Mesendoderm (in vitro differentiated cells): ENCODE data around the gene AHNAK2.

Source experiments
- DNase-seq: peaks from one replicate; pipeline ENCODE4 v3.0.0; 2013
- H2AK5ac ChIP-seq: 2 replicates; pipeline ENCODE4 v1.6.1; 2013; ENCODE audit warnings: low read length, inconsistent platforms
- H2BK120ac ChIP-seq: 2 replicates; pipeline ENCODE4 v1.6.1; 2013; ENCODE audit warnings: low read depth, mild to moderate bottlenecking, low read length, moderate library complexity, mixed read lengths
- H2BK15ac ChIP-seq: replicated peaks from 2 replicates; pipeline ENCODE4 v1.6.1; 2013; ENCODE audit warnings: low read depth, mild to moderate bottlenecking, moderate library complexity
- H2BK5ac ChIP-seq: 2 replicates; pipeline ENCODE4 v1.6.1; 2013; ENCODE audit warnings: low read length, inconsistent platforms
- H3K18ac ChIP-seq: 2 replicates; pipeline ENCODE4 v1.6.1; 2013; ENCODE audit warnings: mild to moderate bottlenecking, low read length, mixed read lengths
- H3K23ac ChIP-seq: one replicate; pipeline ENCODE4 v1.6.1; 2013; ENCODE audit warnings: low read length
- H3K27ac ChIP-seq: 2 replicates; pipeline ENCODE4 v1.5.1; 2013; ENCODE audit warnings: low read depth, mild to moderate bottlenecking, inconsistent platforms, low read length, moderate library complexity
- H3K27me3 ChIP-seq: 2 replicates; pipeline ENCODE4 v1.6.1; 2013; ENCODE audit warnings: low read length, control low read depth, mild to moderate bottlenecking, inconsistent platforms; ENCODE audit not compliant: insufficient read depth, poor library complexity
- H3K36me3 ChIP-seq: 2 replicates; pipeline ENCODE4 v1.6.1; 2013; ENCODE audit warnings: low read length, inconsistent platforms; ENCODE audit not compliant: control insufficient read depth, insufficient read depth
- H3K4ac ChIP-seq: one replicate; pipeline ENCODE4 v1.6.1; 2013; ENCODE audit warnings: low read depth, mild to moderate bottlenecking, low read length, moderate library complexity
- H3K4me1 ChIP-seq: 2 replicates; pipeline ENCODE4 v1.6.1; 2013; ENCODE audit warnings: low read depth, low read length, inconsistent platforms; ENCODE audit not compliant: control insufficient read depth
- H3K4me2 ChIP-seq: 2 replicates; pipeline ENCODE4 v1.6.1; 2013; ENCODE audit warnings: low read length
- H3K4me3 ChIP-seq: 2 replicates; pipeline ENCODE4 v1.5.1; 2013; ENCODE audit warnings: mild to moderate bottlenecking, low read length
- H3K56ac ChIP-seq: one replicate; pipeline ENCODE4 v1.6.1; 2013; ENCODE audit warnings: low read length
- H3K79me1 ChIP-seq: 2 replicates; pipeline ENCODE4 v1.6.1; 2013; ENCODE audit warnings: low read length, inconsistent platforms
- H3K79me2 ChIP-seq: 2 replicates; pipeline ENCODE4 v1.6.1; 2013; ENCODE audit warnings: mild to moderate bottlenecking, low read length; ENCODE audit not compliant: control insufficient read depth, insufficient read depth
- H3K9ac ChIP-seq: 2 replicates; pipeline ENCODE4 v1.6.1; 2013; ENCODE audit warnings: low read length, inconsistent platforms
- H4K5ac ChIP-seq: one replicate; pipeline ENCODE4 v1.6.1; 2013; ENCODE audit warnings: low read length
- H4K8ac ChIP-seq: one replicate; pipeline ENCODE4 v1.6.1; 2013; ENCODE audit warnings: low read depth, mild to moderate bottlenecking, control low read depth, low read length, moderate library complexity
- WGBS: extraction: QIAGEN DNeasy Blood & Tissue Kit; methylation state at CpG from one replicate; pipeline ENCODE4 v1.1.7; 2013; ENCODE audit warnings: low lambda C conversion rate, missing lambda C conversion rate; ENCODE audit not compliant: insufficient coverage; ENCODE audit errors: extremely low coverage; 5-methylcytosine and 5-hydroxymethylcytosine counted together

The AHNAK2 gene

GRCh38 chr14:104935026-104935650, 43.0 kb downstream of the AHNAK2 start:
- Histone ChIP-seq H3K79me2 (no peaks in the 10 kb centered on the region), H3K18ac (no peak overlapping the region), H3K4me3 (no peak overlapping the region), H2AK5ac (no peak overlapping the region), H2BK15ac (no peak overlapping the region), H3K4me2 (no peak overlapping the region), H3K4me1 (no peaks in the 10 kb centered on the region), H2BK120ac (no peak overlapping the region), H3K27ac (no peak overlapping the region), H3K27me3 (peaks cover 31% of the 10 kb centered on the region), H3K36me3 (no peaks in the 10 kb centered on the region), H3K79me1 (no peaks in the 10 kb centered on the region), H3K4ac (no peak overlapping the region), H3K56ac (no peak overlapping the region), H2BK5ac (no peak overlapping the region), H4K8ac (no peak overlapping the region), H4K5ac (no peak overlapping the region), H3K23ac (no peak overlapping the region), H3K9ac (no peak overlapping the region)
- WGBS, result no CpG with 5 or more reads among the region's 3 CpGs
- DNase-seq, result no peak

GRCh38 chr14:104933746-104934733, 44.1 kb downstream of the AHNAK2 start:
- H3K23ac ChIP-seq, result no peak overlapping the region
- no peak overlapping the region for H4K8ac ChIP-seq
- H4K5ac ChIP-seq, result no peak overlapping the region
- H3K27ac ChIP-seq, result no peak overlapping the region
- no CpG with 5 or more reads among the region's 42 CpGs for WGBS
- H2BK120ac ChIP-seq, result no peak overlapping the region
- H2BK15ac ChIP-seq, result no peak overlapping the region
- no peak overlapping the region for H3K56ac ChIP-seq
- no peak overlapping the region for H3K18ac ChIP-seq
- H3K79me1 ChIP-seq, result no peaks in the 10 kb centered on the region
- no peaks in the 10 kb centered on the region for H3K79me2 ChIP-seq
- no peak overlapping the region for H3K9ac ChIP-seq
- DNase-seq, result no peak
- no peak overlapping the region for H2BK5ac ChIP-seq
- no peak overlapping the region for H3K4ac ChIP-seq
- no peaks in the 10 kb centered on the region for H3K36me3 ChIP-seq
- H3K27me3 ChIP-seq, result peaks cover 34% of the 10 kb centered on the region
- H2AK5ac ChIP-seq, result no peak overlapping the region
- no peak overlapping the region for H3K4me3 ChIP-seq
- no peaks in the 10 kb centered on the region for H3K4me1 ChIP-seq
- H3K4me2 ChIP-seq, result no peak overlapping the region

- peaks cover 33% of the 10 kb centered on the region for H3K27me3 ChIP-seq
- WGBS, result no CpG with 5 or more reads among the region's 100 CpGs
These were observed 45.2 kb downstream of the AHNAK2 start for GRCh38 chr14:104932676-104933631.

GRCh38 chr14:104931771-104932675, 46.2 kb downstream of the AHNAK2 start:
- Histone ChIP-seq H4K8ac (no peak overlapping the region), H3K36me3 (no peaks in the 10 kb centered on the region), H2AK5ac (no peak overlapping the region), H2BK5ac (no peak overlapping the region), H3K27ac (no peak overlapping the region), H3K23ac (no peak overlapping the region), H2BK15ac (no peak overlapping the region), H3K79me2 (no peaks in the 10 kb centered on the region), H3K79me1 (no peaks in the 10 kb centered on the region), H4K5ac (no peak overlapping the region), H2BK120ac (no peak overlapping the region), H3K4ac (no peak overlapping the region), H3K9ac (no peak overlapping the region), H3K27me3 (peaks cover 32% of the 10 kb centered on the region), H3K4me3 (no peak overlapping the region), H3K18ac (no peak overlapping the region), H3K56ac (no peak overlapping the region), H3K4me1 (no peaks in the 10 kb centered on the region), H3K4me2 (no peak overlapping the region)
- no peak for DNase-seq
- WGBS, result no CpG with 5 or more reads among the region's 64 CpGs

More at GRCh38 chr14:104932676-104933631, 45.2 kb downstream of the AHNAK2 start:
- H2AK5ac ChIP-seq, result no peak overlapping the region
- H3K4me2 ChIP-seq, result peak overlapping the region; percentile 18
- no peak overlapping the region for H3K27ac ChIP-seq
- H3K36me3 ChIP-seq, result no peaks in the 10 kb centered on the region
- H3K18ac ChIP-seq, result peak overlapping the region; percentile 15
- no peak overlapping the region for H2BK15ac ChIP-seq
- H2BK5ac ChIP-seq, result no peak overlapping the region
- DNase-seq, result peak; percentile 77
- H3K79me1 ChIP-seq, result no peaks in the 10 kb centered on the region
- H3K23ac ChIP-seq, result no peak overlapping the region
- no peak overlapping the region for H2BK120ac ChIP-seq
- no peak overlapping the region for H3K4me3 ChIP-seq
- no peak overlapping the region for H4K8ac ChIP-seq
- peak overlapping the region; percentile 56 for H3K56ac ChIP-seq
- H3K79me2 ChIP-seq, result no peaks in the 10 kb centered on the region
- H4K5ac ChIP-seq, result no peak overlapping the region
- H3K4me1 ChIP-seq, result no peaks in the 10 kb centered on the region
- H3K9ac ChIP-seq, result peak overlapping the region; percentile 21
- peak overlapping the region; percentile 22 for H3K4ac ChIP-seq

GRCh38 chr14:104931304-104931770, 46.8 kb downstream of the AHNAK2 start:
- Histone ChIP-seq H4K8ac (no peak overlapping the region), H3K56ac (no peak overlapping the region), H2BK15ac (no peak overlapping the region), H3K79me1 (no peaks in the 10 kb centered on the region), H3K79me2 (no peaks in the 10 kb centered on the region), H3K4me2 (no peak overlapping the region), H2BK120ac (no peak overlapping the region), H4K5ac (no peak overlapping the region), H3K9ac (no peak overlapping the region), H3K27me3 (peaks cover 32% of the 10 kb centered on the region), H3K27ac (no peak overlapping the region), H2AK5ac (no peak overlapping the region), H3K4ac (no peak overlapping the region), H3K4me1 (no peaks in the 10 kb centered on the region), H2BK5ac (no peak overlapping the region), H3K23ac (no peak overlapping the region), H3K18ac (no peak overlapping the region), H3K4me3 (no peak overlapping the region), H3K36me3 (no peaks in the 10 kb centered on the region)
- WGBS, result no CpG with 5 or more reads among the region's 9 CpGs
- no peak for DNase-seq
